Uterus (tissue), 4 donors: ENCODE results near the gene UBE2E1. TPM values are rescaled to one million over a fixed set of nuclear protein-coding genes. Genes with fewer than 3 reads are reported as not detected.
A peak's percentile ranks its signal among the peaks of the same experiment; 100 is the strongest.

Experiments
- DNase-seq, 2 donors: peaks; one replicate each; pipeline ENCODE4 v3.0.0-alpha.2; 2019 to 2020
- H3K27ac ChIP-seq, 2 donors: fragments of 200-600 bp; sonication (generic); 1 replicate in 1 of 2; 2 replicates in 1 of 2; pipeline ENCODE4 v1.5.1; 2016 to 2018
- H3K27me3 ChIP-seq, 2 donors: fragments of 200-600 bp; sonication (generic); one replicate each; pipeline ENCODE4 v1.5.1; 2018 to 2019; ENCODE audit warnings: control low read depth in 1 of 2
- H3K36me3 ChIP-seq, 2 donors: fragments of 200-600 bp; sonication (generic); one replicate each; pipeline ENCODE4 v1.5.1; 2019; ENCODE audit warnings: control low read depth in 1 of 2
- H3K4me1 ChIP-seq, 2 donors: fragments of 200-600 bp; sonication (generic); one replicate each; pipeline ENCODE4 v1.5.1; 2018 to 2019; ENCODE audit warnings: control low read depth in 1 of 2
- H3K4me3 ChIP-seq, 2 donors: fragments of 200-600 bp; sonication (generic); 1 replicate in 1 of 2; 2 replicates in 1 of 2; pipeline ENCODE4 v1.5.1; 2018 to 2019; ENCODE audit warnings: mild to moderate bottlenecking in 1 of 2
- H3K9me3 ChIP-seq, 2 donors: fragments of 200-600 bp; sonication (generic); one replicate each; pipeline ENCODE4 v1.5.1; 2019; ENCODE audit warnings: control low read depth in 1 of 2
- CTCF ChIP-seq, 4 experiments: fragments of 200-600 bp in 2 of 4; fragments of 450-650 bp in 2 of 4; sonication (generic) in 2 of 4; IDR thresholded peaks; one replicate each; pipeline ENCODE4 v1.5.1; 2016 to 2019; ENCODE audit warnings: antibody characterized with exemption in 4 of 4, mild to moderate bottlenecking in 2 of 4, moderate library complexity in 1 of 4
- POLR2A ChIP-seq, 2 donors: fragments of 450-650 bp; IDR thresholded peaks; one replicate each; pipeline ENCODE4 v1.6.1; 2016; ENCODE audit warnings: antibody characterized with exemption in 2 of 2, mild to moderate bottlenecking in 1 of 2, moderate library complexity in 1 of 2
- intact Hi-C: fragments of 100-400 bp; cut with DNase I; formaldehyde crosslinking; loops from one replicate; pipeline ENCODE4 v1.15.1; 2023; ENCODE audit warnings: low total_unique reads
- total RNA-seq, 4 donors: library from RNA; depleted of rRNA in 3 of 4; stranded (reverse); fragments of >200 nt in 3 of 4; gene quantifications; one replicate each; pipeline versions ENCODE4 v1.1.0 to v1.2.4, GENCODE V29; 2014 to 2023
- donor health status: DM: yes; HTN: yes; CAD: no.

UBE2E1 gene
- total RNA-seq, 4 donors from 2014 or later = 67.9 to 158 (median 95.7) TPM

GRCh38 chr3:23824699-23825444 lies 19.1 kb downstream of the UBE2E1 start:
- H3K36me3 ChIP-seq = no peaks in the 10 kb centered on the region
- no peak for DNase-seq
- H3K27ac ChIP-seq = no peak overlapping the region

GRCh38 chr3:23825802-23826201 lies 20.0 kb downstream of the UBE2E1 start:
- no peaks in the 10 kb centered on the region for H3K4me1 ChIP-seq
- H3K9me3 ChIP-seq = no peaks in the 10 kb centered on the region
- TF ChIP-seq CTCF (IDR thresholded peaks at IDR 0.05) (no peak), POLR2A (IDR thresholded peaks at IDR 0.05) (no peak)
- intact Hi-C loops = no loop called here
- H3K27me3 ChIP-seq = no peaks in the 10 kb centered on the region
- no peak for DNase-seq
- H3K36me3 ChIP-seq = no peaks in the 10 kb centered on the region
- H3K4me3 ChIP-seq = no peak overlapping the region
- no peak overlapping the region for H3K27ac ChIP-seq

More at GRCh38 chr3:23824699-23825444, 19.1 kb downstream of the UBE2E1 start:
- Histone ChIP-seq H3K9me3 (no peaks in the 10 kb centered on the region), H3K27me3 (no peaks in the 10 kb centered on the region), H3K4me1 (no peaks in the 10 kb centered on the region), H3K4me3 (no peak overlapping the region)
- intact Hi-C loops = no loop called here
- TF ChIP-seq CTCF (IDR thresholded peaks at IDR 0.05) (no peak), POLR2A (IDR thresholded peaks at IDR 0.05) (no peak)

GRCh38 chr3:23826382-23827064 lies 20.8 kb downstream of the UBE2E1 start:
- TF ChIP-seq CTCF (IDR thresholded peaks at IDR 0.05) (no peak), POLR2A (IDR thresholded peaks at IDR 0.05) (no peak)
- no peak overlapping the region for H3K4me3 ChIP-seq
- DNase-seq = peak; percentile 23
- no peak overlapping the region for H3K27ac ChIP-seq
- H3K9me3 ChIP-seq = no peaks in the 10 kb centered on the region
- no peaks in the 10 kb centered on the region for H3K4me1 ChIP-seq
- intact Hi-C loops = no loop called here
- no peaks in the 10 kb centered on the region for H3K27me3 ChIP-seq
- no peaks in the 10 kb centered on the region for H3K36me3 ChIP-seq

GRCh38 chr3:23829242-23829934 lies 23.6 kb downstream of the UBE2E1 start:
- TF ChIP-seq CTCF (IDR thresholded peaks at IDR 0.05) = no peak
- no peak for TF ChIP-seq POLR2A (IDR thresholded peaks at IDR 0.05)
- H3K4me1 ChIP-seq = no peaks in the 10 kb centered on the region
- intact Hi-C loops = no loop called here

More at GRCh38 chr3:23829242-23829934, 23.6 kb downstream of the UBE2E1 start:
- Histone ChIP-seq H3K27ac (no peak overlapping the region), H3K36me3 (no peaks in the 10 kb centered on the region), H3K9me3 (no peaks in the 10 kb centered on the region), H3K4me3 (no peak overlapping the region), H3K27me3 (no peaks in the 10 kb centered on the region)
- DNase-seq = no peak
